GM18519 (cell line): ENCODE data around the gene CX3CR1.
"Not testable (repeated sequence)": the region's sequence is repeated elsewhere in the genome, so short reads cannot be mapped to it uniquely, and the experiment has no call there.

Experiments
- ATAC-seq: cut with Tn5 transposase; IDR thresholded peaks from one replicate; pipeline ENCODE4 v1.9.1; 2021; ENCODE audit warnings: mild to moderate bottlenecking, moderate library complexity; ENCODE audit not compliant: unreplicated experiment, low FRiP score

The CX3CR1 gene, protein sequence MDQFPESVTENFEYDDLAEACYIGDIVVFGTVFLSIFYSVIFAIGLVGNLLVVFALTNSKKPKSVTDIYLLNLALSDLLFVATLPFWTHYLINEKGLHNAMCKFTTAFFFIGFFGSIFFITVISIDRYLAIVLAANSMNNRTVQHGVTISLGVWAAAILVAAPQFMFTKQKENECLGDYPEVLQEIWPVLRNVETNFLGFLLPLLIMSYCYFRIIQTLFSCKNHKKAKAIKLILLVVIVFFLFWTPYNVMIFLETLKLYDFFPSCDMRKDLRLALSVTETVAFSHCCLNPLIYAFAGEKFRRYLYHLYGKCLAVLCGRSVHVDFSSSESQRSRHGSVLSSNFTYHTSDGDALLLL

GRCh38 chr3:39279745-39280517 is at the start of gene CX3CR1:
TSS of gene CX3CR1 (minus strand) at chr3:39280036. CDS start at chr3:39266509, 13,527 bp downstream.
- no peak for ATAC-seq

GRCh38 chr3:39329493-39329892 is 49.7 kb upstream of the CX3CR1 start, which contains the start of gene CCR8:
TSS of gene CCR8 (plus strand) at chr3:39329709. CDS start at chr3:39332332, 2,623 bp downstream.
- no peak for ATAC-seq

DNA sequence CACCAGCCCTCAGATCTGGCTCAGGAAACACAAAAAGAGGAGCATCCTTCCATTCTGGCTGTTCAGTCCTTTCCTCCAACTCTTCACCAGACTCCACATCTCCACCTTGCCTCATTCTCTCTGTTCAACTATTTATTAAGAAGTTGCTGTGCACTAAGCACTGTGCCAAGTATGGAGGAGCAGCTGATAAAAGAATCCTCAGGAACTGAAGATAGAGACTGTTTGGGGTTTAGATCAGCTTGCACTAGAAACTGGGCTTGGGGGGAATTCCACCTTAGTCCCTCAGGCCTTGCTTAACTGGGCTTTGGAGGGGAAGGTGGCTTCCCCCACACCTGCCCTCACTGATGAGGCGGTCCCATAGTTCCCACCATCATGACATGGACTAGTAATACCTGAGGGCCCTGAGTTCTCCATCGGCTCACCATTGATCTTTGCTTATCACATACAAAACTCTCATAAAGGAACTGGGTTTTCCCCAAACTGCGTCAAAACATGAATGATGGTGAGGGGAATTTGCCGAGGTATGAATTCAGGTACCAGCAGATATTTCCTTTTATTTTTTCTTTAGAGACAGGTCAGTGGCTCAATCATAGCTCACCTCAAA is 48.0 kb upstream of the CX3CR1 start:
- peak; percentile 42 for ATAC-seq

DNA sequence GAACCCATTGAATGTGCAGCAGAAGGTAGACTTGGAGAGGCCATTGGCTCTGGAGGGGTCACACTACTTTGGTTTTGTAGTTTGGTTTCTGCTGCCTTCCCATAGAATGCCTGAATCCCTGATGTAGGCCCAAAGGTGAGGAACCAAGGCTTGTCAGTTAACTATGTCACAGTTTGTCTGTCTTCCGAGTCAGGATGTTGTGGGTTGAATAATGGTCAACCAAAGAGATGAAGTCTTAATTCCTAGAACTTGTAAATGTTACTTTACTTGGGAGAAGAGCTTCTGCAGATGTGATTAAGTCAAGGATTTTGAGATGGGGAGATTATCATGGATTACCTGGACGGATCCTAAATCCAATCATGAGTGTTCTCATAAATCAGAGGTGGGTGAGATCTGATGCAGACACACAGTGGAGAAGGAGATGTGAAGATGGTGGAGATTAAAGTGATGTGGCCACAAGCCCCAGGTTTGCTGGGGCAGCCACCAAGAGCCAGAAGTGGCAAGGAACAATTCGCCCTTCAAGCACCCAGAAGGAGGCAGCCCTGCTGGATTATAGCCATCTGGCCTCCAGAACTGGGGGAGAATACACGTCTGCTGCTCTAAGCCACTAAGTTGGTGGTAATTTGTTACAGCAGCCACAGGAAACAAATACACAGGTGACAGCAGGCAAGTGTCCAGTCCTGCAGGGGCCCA is 47.4 kb upstream of the CX3CR1 start:
- no peak for ATAC-seq

GRCh38 chr3:39325236-39325635 is 45.4 kb upstream of the CX3CR1 start:
- no peak for ATAC-seq

- ATAC-seq, result no peak
Measured at GRCh38 chr3:39323494-39323893, 43.7 kb upstream of the CX3CR1 start.

- no peak for ATAC-seq
Measured at GRCh38 chr3:39322936-39323335, 43.1 kb upstream of the CX3CR1 start.

GRCh38 chr3:39322209-39322715 is 42.4 kb upstream of the CX3CR1 start:
- not testable (repeated sequence) for ATAC-seq

GRCh38 chr3:39321574-39321983 is 41.7 kb upstream of the CX3CR1 start:
- ATAC-seq, result not testable (repeated sequence)

DNA sequence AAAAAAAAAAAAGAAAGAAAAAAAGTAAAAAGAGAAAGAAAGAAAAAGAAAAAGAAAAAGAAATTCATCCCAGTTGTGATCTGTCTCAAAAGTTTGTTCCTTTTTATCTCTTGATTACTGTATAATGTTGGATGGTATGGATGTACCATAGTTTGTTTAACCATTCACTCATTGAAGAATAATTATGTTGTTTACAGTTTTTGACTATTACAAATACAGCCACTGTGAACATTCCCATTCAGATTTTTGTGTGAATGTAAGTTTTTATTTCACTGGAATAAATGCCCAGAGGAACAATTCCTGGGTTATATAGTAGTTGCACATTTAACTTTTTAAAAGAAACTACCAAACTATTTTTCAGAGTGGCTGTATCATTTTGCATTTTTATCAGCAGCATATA is 39.4 kb upstream of the CX3CR1 start:
- no peak for ATAC-seq

DNA sequence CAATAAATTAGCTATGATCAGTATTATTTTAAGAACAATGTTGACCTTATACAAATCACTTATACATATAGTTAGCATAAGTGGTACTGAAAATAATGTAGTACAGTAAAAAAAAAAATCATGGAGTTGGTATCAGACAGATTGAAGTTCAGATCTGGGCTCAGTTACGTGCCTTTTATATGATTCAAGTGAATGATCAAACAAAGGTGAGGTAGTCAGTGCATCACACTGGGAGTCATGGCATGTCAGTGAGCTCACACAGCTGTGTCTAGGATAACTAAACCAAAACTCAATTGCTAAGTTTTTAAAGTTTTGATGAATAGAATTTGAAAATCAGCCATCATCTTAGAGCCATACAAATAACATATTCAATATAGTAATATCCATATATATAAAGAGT is 38.5 kb upstream of the CX3CR1 start:
- no peak for ATAC-seq

DNA sequence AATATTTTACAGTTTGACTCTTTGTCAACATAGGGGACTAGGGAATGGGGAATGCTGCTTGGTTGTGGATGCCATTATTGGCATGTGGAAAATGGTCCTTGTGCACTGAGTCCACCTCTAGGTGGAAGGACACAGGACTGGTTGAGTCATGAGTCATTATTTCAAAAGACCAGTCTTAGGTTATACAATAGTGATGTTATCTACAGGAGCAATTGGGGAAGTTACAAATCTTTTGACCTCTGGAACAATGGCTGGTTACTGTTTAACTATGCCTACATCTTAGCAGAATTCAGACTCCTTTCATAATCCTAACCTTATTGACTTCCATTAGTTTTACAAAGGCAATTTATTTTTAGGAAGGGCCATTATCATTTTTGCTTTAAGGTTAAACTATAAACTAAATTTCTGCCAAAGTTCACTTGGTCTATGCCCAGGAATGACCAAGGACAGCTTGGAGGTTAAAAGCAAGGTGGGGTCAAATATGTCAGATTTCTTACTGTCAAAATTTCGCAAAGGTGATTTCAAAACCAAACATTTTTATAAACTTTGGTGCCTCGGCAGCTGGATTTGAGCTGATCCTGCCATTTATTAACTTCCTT is 37.8 kb upstream of the CX3CR1 start:
- no peak for ATAC-seq

GRCh38 chr3:39315420-39315819 is 35.6 kb upstream of the CX3CR1 start:
- no peak for ATAC-seq

DNA sequence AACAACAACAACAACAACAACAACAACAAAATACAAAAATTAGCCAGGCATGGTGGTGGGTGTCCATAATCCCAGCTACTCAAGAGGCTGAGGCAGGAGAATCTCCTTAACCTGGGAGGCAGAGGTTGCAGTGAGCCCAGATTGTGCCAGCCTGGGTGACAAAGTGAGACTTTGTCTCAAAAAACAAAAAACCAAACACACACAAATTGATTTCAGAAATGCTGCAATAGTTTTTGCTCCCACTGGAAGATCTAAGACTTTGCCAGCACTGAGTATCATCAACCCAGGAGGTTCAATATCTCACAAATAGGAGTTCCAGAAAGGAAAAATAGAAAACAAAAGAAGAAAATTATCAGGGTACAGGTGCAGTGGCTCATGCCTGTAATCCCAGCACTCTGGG is 33.5 kb upstream of the CX3CR1 start:
- no peak for ATAC-seq

GRCh38 chr3:39302178-39302577 is 22.3 kb upstream of the CX3CR1 start:
- ATAC-seq, result no peak

DNA sequence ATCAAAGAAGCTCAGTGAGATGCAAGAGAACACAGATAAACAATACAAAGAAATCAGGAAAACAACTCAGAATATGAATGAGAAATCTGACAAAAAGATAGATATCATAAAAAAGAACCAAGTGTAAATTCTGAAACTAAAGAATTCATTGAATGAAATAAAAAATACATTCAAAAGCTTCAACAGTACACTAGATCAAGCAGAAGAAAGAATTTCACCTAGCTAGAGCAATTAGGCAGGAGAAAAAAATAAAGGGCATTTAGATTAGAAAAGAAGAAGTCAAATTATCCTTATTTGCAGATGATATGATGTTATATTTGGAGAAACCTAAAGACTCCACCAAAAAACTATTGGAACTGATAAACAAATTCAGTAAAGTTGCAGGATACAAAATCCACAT is 19.4 kb upstream of the CX3CR1 start:
- no peak for ATAC-seq

GRCh38 chr3:39296197-39297077 is 16.6 kb upstream of the CX3CR1 start:
- no peak for ATAC-seq

GRCh38 chr3:39295184-39295775 is 15.4 kb upstream of the CX3CR1 start:
- peak; percentile 93 for ATAC-seq
